Sigmoid colon (tissue), 3 donors: ENCODE measurements around the gene ZNF346.

ENCODE experiments used
- CTCF ChIP-seq, 4 experiments: fragments of 450-650 bp in 3 of 4; fragments of 200-600 bp in 1 of 4; IDR thresholded peaks; one replicate each; pipeline ENCODE4 v1.5.1; 2016 to 2019; ENCODE audit warnings: antibody characterized with exemption in 4 of 4, mild to moderate bottlenecking in 3 of 4, moderate library complexity in 2 of 4
- POLR2A ChIP-seq, 2 donors: fragments of 450-650 bp; IDR thresholded peaks; one replicate each; pipeline ENCODE4 v1.6.1; 2016; ENCODE audit warnings: antibody characterized with exemption in 2 of 2, mild to moderate bottlenecking in 2 of 2, moderate library complexity in 2 of 2

- TF ChIP-seq POLR2A (IDR thresholded peaks at IDR 0.05) (no peak), CTCF (IDR thresholded peaks at IDR 0.05) (no peak)
These were observed 63.6 kb downstream of the ZNF346 start for GRCh38 chr5:177085985-177086653.
